Adrenal gland (tissue), 12 donors: ENCODE measurements around the gene SMIM43. TPM values are rescaled to one million over a fixed set of nuclear protein-coding genes. Genes with fewer than 3 reads are reported as not detected.

Experiments used
- DNase-seq, 7 donors: peaks; one replicate each; pipeline ENCODE4 v3.0.0-alpha.2; 2019 to 2020
- H3K27ac ChIP-seq, 5 donors: fragments of 200-600 bp; sonication (generic) in 4 of 5; 1 replicate in 3 of 5; 2 replicates in 2 of 5; pipeline versions ENCODE4 v1.5.1 to v1.8.0; 2016 to 2020; ENCODE audit warnings: mild to moderate bottlenecking in 1 of 5
- H3K27me3 ChIP-seq: fragments of 200-600 bp; 2 replicates; pipeline ENCODE4 v1.8.0; 2021
- H3K36me3 ChIP-seq, 2 donors: fragments of 200-600 bp; replicated peaks in 1 of 2; 1 replicate in 1 of 2; 2 replicates in 1 of 2; pipeline versions ENCODE4 v1.5.1 to v1.8.0; 2018 to 2022
- H3K4me1 ChIP-seq, 2 donors: fragments of 200-600 bp; replicated peaks in 1 of 2; 1 replicate in 1 of 2; 2 replicates in 1 of 2; pipeline versions ENCODE4 v1.5.1 to v1.8.0; 2018 to 2021
- H3K4me3 ChIP-seq, 4 donors: fragments of 200-600 bp; sonication (generic) in 3 of 4; one replicate each; pipeline ENCODE4 v1.5.1; 2016 to 2018
- H3K9me3 ChIP-seq, 3 donors: fragments of 200-600 bp; sonication (generic) in 1 of 3; replicated peaks in 1 of 3; 1 replicate in 2 of 3; 2 replicates in 1 of 3; pipeline versions ENCODE4 v1.5.1 to v1.8.0; 2016 to 2021
- CTCF ChIP-seq, 6 experiments: fragments of 450-650 bp in 4 of 6; fragments of 200-600 bp in 2 of 6; sonication (generic) in 1 of 6; IDR thresholded peaks; 1 replicate in 5 of 6; 2 replicates in 1 of 6; pipeline versions ENCODE4 v1.5.1 to v1.8.0; 2016 to 2021; ENCODE audit warnings: antibody characterized with exemption in 6 of 6, mild to moderate bottlenecking in 2 of 6, moderate library complexity in 1 of 6
- POLR2A ChIP-seq, 2 donors: fragments of 450-650 bp; IDR thresholded peaks; one replicate each; pipeline ENCODE4 v1.6.1; 2017; ENCODE audit warnings: antibody characterized with exemption in 2 of 2, mild to moderate bottlenecking in 2 of 2, moderate library complexity in 1 of 2
- WGBS, 4 donors: extraction: QIAGEN DNeasy Blood & Tissue Kit in 2 of 4; methylation state at CpG; one replicate each; pipeline versions ENCODE4 v1.1.5 to v1.1.7; 2013 to 2017; 5-methylcytosine and 5-hydroxymethylcytosine counted together
- intact Hi-C, 2 donors: fragments of 100-400 bp; cut with DNase I; formaldehyde crosslinking; loops; one replicate each; pipeline versions ENCODE4 v1.14.1 to v1.15.0; 2022 to 2023
- polyA plus RNA-seq, 3 donors: library from polyadenylated mRNA; stranded (reverse); fragments of 200-250 nt in 2 of 3; fragments of 350-450 nt in 1 of 3; fragmentation: Illumina TruSeq in 1 of 3; extraction: RNeasy Lipid Tissue Mini Kit (QIAGEN cat#74804) in 1 of 3; gene quantifications; one replicate each; pipeline ENCODE4 v1.2.3, GENCODE V29; 2013 to 2014
- total RNA-seq, 9 donors: library from RNA; depleted of rRNA in 4 of 9; stranded (reverse); fragments of >200 nt in 4 of 9; fragments of 120-200 nt in 1 of 9; fragmentation: NEBNext Ultra II Directional in 1 of 9; extraction: Animal tissue kit (Norgen Biotek cat#: 25700) in 1 of 9; gene quantifications; one replicate each; pipeline versions ENCODE4 v1.1.0 to v1.2.4, GENCODE V29; 2013 to 2023
- donor health status: healthy with polysubstance abuse.
- donor health status: Bipolar disorder and iron deficiency.
- donor health status: DM: yes; HTN: yes; CAD: no.
- donor health status: DM: no; HTN: no; CAD: no.
- donor health status: DM: no; HTN: no; CAD: no.
- donor health status: DM: yes; HTN: yes; CAD: no.

Gene SMIM43
- total and polyA plus RNA-seq, 12 donors = 0.14 to 0.20 (median 0.16) TPM; not detected in 9

- WGBS, 4 donors = 69 to 78% (median 71%) methylated on average over 3 of the region's 3 CpGs
- intact Hi-C loops = no loop called here
- DNase-seq = no peak
- no peaks in the 10 kb centered on the region for H3K9me3 ChIP-seq
- H3K27ac ChIP-seq = no peak overlapping the region
- no peak for TF ChIP-seq CTCF (IDR thresholded peaks at IDR 0.05)
- TF ChIP-seq POLR2A (IDR thresholded peaks at IDR 0.05) = no peak
- H3K4me3 ChIP-seq = no peak overlapping the region
- no peaks in the 10 kb centered on the region for H3K27me3 ChIP-seq
- H3K36me3 ChIP-seq = no peaks in the 10 kb centered on the region
- H3K4me1 ChIP-seq = no peaks in the 10 kb centered on the region
Measured at GRCh38 chr4:121742794-121743193, 22.2 kb downstream of the SMIM43 start.

- no peak for DNase-seq
- Histone ChIP-seq H3K36me3 (no peaks in the 10 kb centered on the region), H3K4me1 (no peaks in the 10 kb centered on the region), H3K4me3 (no peak overlapping the region), H3K9me3 (no peaks in the 10 kb centered on the region), H3K27ac (no peak overlapping the region), H3K27me3 (no peaks in the 10 kb centered on the region)
- TF ChIP-seq CTCF (IDR thresholded peaks at IDR 0.05) = no peak
- TF ChIP-seq POLR2A (IDR thresholded peaks at IDR 0.05) = no peak
- 52 to 68% (median 61%) methylated on average over 7 of the region's 7 CpGs for WGBS, 4 donors
- intact Hi-C loops = no loop called here
Measured at GRCh38 chr4:121741751-121742150, 23.2 kb downstream of the SMIM43 start.

- TF ChIP-seq POLR2A (IDR thresholded peaks at IDR 0.05) (no peak), CTCF (IDR thresholded peaks at IDR 0.05) (no peak)
- H3K4me3 ChIP-seq = no peak overlapping the region
- H3K4me1 ChIP-seq = no peaks in the 10 kb centered on the region
- 80 to 85% (median 81%) methylated on average over 12 of the region's 12 CpGs for WGBS, 4 donors
- no peaks in the 10 kb centered on the region for H3K9me3 ChIP-seq
- H3K27me3 ChIP-seq = no peaks in the 10 kb centered on the region
- no peak for DNase-seq
- no peaks in the 10 kb centered on the region for H3K36me3 ChIP-seq
- intact Hi-C loops = no loop called here
- no peak overlapping the region for H3K27ac ChIP-seq
Measured at GRCh38 chr4:121740796-121741409, 24.1 kb downstream of the SMIM43 start.

GRCh38 chr4:121739575-121739974 lies 25.4 kb downstream of the SMIM43 start:
- no peak for DNase-seq
- no peak overlapping the region for H3K4me3 ChIP-seq
- H3K4me1 ChIP-seq = no peaks in the 10 kb centered on the region
- 54 to 71% (median 62%) methylated on average over 2 of the region's 2 CpGs for WGBS, 4 donors
- H3K36me3 ChIP-seq = no peaks in the 10 kb centered on the region
- TF ChIP-seq CTCF (IDR thresholded peaks at IDR 0.05) (no peak), POLR2A (IDR thresholded peaks at IDR 0.05) (no peak)
- H3K27ac ChIP-seq = peak overlapping the region in 2 of 5 donors; percentile 42 to 65
- no peaks in the 10 kb centered on the region for H3K9me3 ChIP-seq
- intact Hi-C loops = loop anchor here in 1 of 2 donors (5.0 kb wide), 1 partner anchor 367 kb away; no protein-coding TSS in a partner anchor
- H3K27me3 ChIP-seq = no peaks in the 10 kb centered on the region
